K562 (cell line): ENCODE measurements around the gene RYR1. TPM values are rescaled to one million over a fixed set of nuclear protein-coding genes. Genes with fewer than 3 reads are reported as not detected.

Experiments
- CAMTA2 ChIP-seq: fragments of 250-450 bp; sonication (Bioruptor Pico); conservative IDR thresholded peaks from 2 replicates; pipeline ENCODE4 v1.5.1; 2022
- ELF2 ChIP-seq: fragments of 250-450 bp; sonication (Bioruptor Pico); IDR thresholded peaks from 2 replicates; pipeline ENCODE4 v1.5.0; 2021; ENCODE audit warnings: mild to moderate bottlenecking
- EP300 ChIP-seq: IDR thresholded peaks from 2 replicates; pipeline ENCODE4 v1.6.1; 2012; ENCODE audit warnings: low read length, improper control_type of control experiment
- ETV1 ChIP-seq: fragments of 450-650 bp; conservative IDR thresholded peaks from 2 replicates; pipeline ENCODE4 v1.6.1; 2016; ENCODE audit warnings: missing genetic modification characterization, control low read depth, low read depth, missing compliant biosample characterization
- EWSR1 ChIP-seq: fragments of 450-650 bp; IDR thresholded peaks from 2 replicates; pipeline ENCODE4 v1.6.1; 2018; ENCODE audit warnings: borderline replicate concordance, mild to moderate bottlenecking, low read depth, moderate library complexity; ENCODE audit not compliant: partially characterized antibody
- L3MBTL2 ChIP-seq: fragments of 450-650 bp; IDR thresholded peaks from 2 replicates; pipeline ENCODE4 v1.6.1; 2016; ENCODE audit warnings: mild to moderate bottlenecking, moderate library complexity
- MED1 ChIP-seq: sonication (generic); formaldehyde crosslinking; IDR thresholded peaks from 2 replicates; pipeline ENCODE4 v1.8.1; 2023; ENCODE audit warnings: missing genetic modification reagents, borderline replicate concordance
- NR4A1 ChIP-seq, 2 experiments: fragments of 250-450 bp in 1 of 2; fragments of 450-650 bp in 1 of 2; sonication (Bioruptor Pico) in 1 of 2; IDR thresholded peaks; 2 replicates each; pipeline versions ENCODE4 v1.4.0 to v1.6.1; 2016 to 2020; ENCODE audit warnings: mild to moderate bottlenecking in 2 of 2, missing compliant biosample characterization in 1 of 2, missing genetic modification characterization in 1 of 2, moderate library complexity in 1 of 2
- PRPF4 ChIP-seq: fragments of 200-400 bp; formaldehyde crosslinking; IDR thresholded peaks from one replicate; pipeline ENCODE4 v1.6.1; 2017; ENCODE audit warnings: low read length, low read depth, mild to moderate bottlenecking; ENCODE audit not compliant: insufficient read depth, poor library complexity, severe bottlenecking
- RB1 ChIP-seq: fragments of 450-650 bp; IDR thresholded peaks from 2 replicates; pipeline ENCODE4 v1.6.1; 2017; ENCODE audit warnings: low read depth, mild to moderate bottlenecking
- RBM14 ChIP-seq: fragments of 200-400 bp; formaldehyde crosslinking; IDR thresholded peaks from 2 replicates; pipeline ENCODE4 v1.6.1; 2018; ENCODE audit warnings: low read depth, mild to moderate bottlenecking, low read length, moderate library complexity, borderline replicate concordance; ENCODE audit not compliant: insufficient read depth
- SP2 ChIP-seq: IDR thresholded peaks from 2 replicates; pipeline ENCODE4 v1.6.1; 2011; ENCODE audit warnings: mild to moderate bottlenecking, low read depth, low read length, moderate library complexity; ENCODE audit not compliant: poor library complexity, severe bottlenecking; ENCODE audit errors: extremely low read depth
- SRSF3 ChIP-seq: fragments of 200-400 bp; formaldehyde crosslinking; IDR thresholded peaks from 2 replicates; pipeline ENCODE4 v1.6.1; 2016; ENCODE audit warnings: mild to moderate bottlenecking, low read length, moderate library complexity; ENCODE audit not compliant: insufficient read depth
- U2AF1 ChIP-seq: fragments of 200-400 bp; formaldehyde crosslinking; optimal IDR thresholded peaks from 2 replicates; pipeline ENCODE3; 2017; ENCODE audit warnings: mild to moderate bottlenecking, low read depth, low read length, moderate library complexity
- ZKSCAN8 ChIP-seq: fragments of 200-800 bp; sonication (Bioruptor generic); IDR thresholded peaks from 2 replicates; pipeline ENCODE4 v1.6.1; 2016; ENCODE audit warnings: missing genetic modification characterization, missing compliant biosample characterization
- ZNF121 ChIP-seq: sonication (generic); formaldehyde crosslinking; conservative IDR thresholded peaks from 2 replicates; pipeline ENCODE4 v1.8.0; 2022; ENCODE audit warnings: missing genetic modification reagents
- ZNF143 ChIP-seq: sonication (generic); formaldehyde crosslinking; IDR thresholded peaks from 2 replicates; pipeline ENCODE4 v1.9.0; 2022; ENCODE audit warnings: mild to moderate bottlenecking, missing genetic modification reagents
- ZNF175 ChIP-seq: fragments of 200-800 bp; sonication (Bioruptor generic); IDR thresholded peaks from 2 replicates; pipeline ENCODE4 v1.6.1; 2016; ENCODE audit warnings: low read depth, mild to moderate bottlenecking, missing genetic modification characterization, missing compliant biosample characterization
- ZNF384 ChIP-seq: IDR thresholded peaks from 2 replicates; pipeline ENCODE4 v1.6.1; 2012; ENCODE audit warnings: low read depth, low read length, improper control_type of control experiment
- ZNF766 ChIP-seq: fragments of 200-800 bp; sonication (Bioruptor generic); conservative IDR thresholded peaks from 2 replicates; pipeline ENCODE4 v1.6.1; 2016; ENCODE audit warnings: missing genetic modification characterization, missing compliant biosample characterization
- ZNF778 ChIP-seq: fragments of 450-650 bp; formaldehyde crosslinking; IDR thresholded peaks from 2 replicates; pipeline ENCODE4 v1.4.0; 2020; ENCODE audit warnings: mild to moderate bottlenecking, moderate library complexity
- polyA plus RNA-seq, 8 experiments: library from polyadenylated mRNA; depleted of rRNA in 4 of 8; stranded (reverse) in 5 of 8; unstranded in 3 of 8; fragments of >200 nt; fragmentation: Nextera tagmentation in 2 of 8; fragmentation: Illumina TruSeq in 1 of 8; extraction: Ambion mirVana in 2 of 8; extraction: Trizol in 1 of 8; gene quantifications; 2 replicates each; pipeline versions ENCODE4 v1.2.1 to v1.2.3, GENCODE V29; 2011 to 2014; ENCODE audit warnings: inconsistent platforms in 1 of 8, missing spikeins in 1 of 8
- total RNA-seq, 7 experiments: library from RNA; depleted of rRNA in 6 of 7; stranded (reverse); fragments of >200 nt in 6 of 7; fragmentation: Illumina TruSeq in 2 of 7; extraction: Trizol in 2 of 7; gene quantifications; 2 replicates each; pipeline versions ENCODE4 v1.2.1 to v1.2.3, GENCODE V29; 2011 to 2021; ENCODE audit warnings: low replicate concordance in 1 of 7
- TF ChIP-seq, protein P1 (sequence below): fragments of 450-650 bp; formaldehyde crosslinking; IDR thresholded peaks from 2 replicates; pipeline ENCODE4 v1.4.0; 2020; ENCODE audit warnings: mild to moderate bottlenecking, moderate library complexity
- TF ChIP-seq, protein P2 (sequence below): fragments of 450-650 bp; formaldehyde crosslinking; IDR thresholded peaks from 2 replicates; pipeline ENCODE4 v1.4.0; 2022; ENCODE audit warnings: missing genetic modification characterization
- TF ChIP-seq, protein P3 (sequence below): fragments of 250-450 bp; sonication (Bioruptor Pico); IDR thresholded peaks from 2 replicates; pipeline ENCODE4 v1.8.0; 2021; ENCODE audit warnings: mild to moderate bottlenecking, moderate library complexity

RYR1 gene
- total and polyA plus RNA-seq, 9 of the 15 experiments (the other 6 are each of a cell fraction or from before 2014, with no cell fraction given), result 0.11 to 7.4 (median 3.7) TPM

DNA sequence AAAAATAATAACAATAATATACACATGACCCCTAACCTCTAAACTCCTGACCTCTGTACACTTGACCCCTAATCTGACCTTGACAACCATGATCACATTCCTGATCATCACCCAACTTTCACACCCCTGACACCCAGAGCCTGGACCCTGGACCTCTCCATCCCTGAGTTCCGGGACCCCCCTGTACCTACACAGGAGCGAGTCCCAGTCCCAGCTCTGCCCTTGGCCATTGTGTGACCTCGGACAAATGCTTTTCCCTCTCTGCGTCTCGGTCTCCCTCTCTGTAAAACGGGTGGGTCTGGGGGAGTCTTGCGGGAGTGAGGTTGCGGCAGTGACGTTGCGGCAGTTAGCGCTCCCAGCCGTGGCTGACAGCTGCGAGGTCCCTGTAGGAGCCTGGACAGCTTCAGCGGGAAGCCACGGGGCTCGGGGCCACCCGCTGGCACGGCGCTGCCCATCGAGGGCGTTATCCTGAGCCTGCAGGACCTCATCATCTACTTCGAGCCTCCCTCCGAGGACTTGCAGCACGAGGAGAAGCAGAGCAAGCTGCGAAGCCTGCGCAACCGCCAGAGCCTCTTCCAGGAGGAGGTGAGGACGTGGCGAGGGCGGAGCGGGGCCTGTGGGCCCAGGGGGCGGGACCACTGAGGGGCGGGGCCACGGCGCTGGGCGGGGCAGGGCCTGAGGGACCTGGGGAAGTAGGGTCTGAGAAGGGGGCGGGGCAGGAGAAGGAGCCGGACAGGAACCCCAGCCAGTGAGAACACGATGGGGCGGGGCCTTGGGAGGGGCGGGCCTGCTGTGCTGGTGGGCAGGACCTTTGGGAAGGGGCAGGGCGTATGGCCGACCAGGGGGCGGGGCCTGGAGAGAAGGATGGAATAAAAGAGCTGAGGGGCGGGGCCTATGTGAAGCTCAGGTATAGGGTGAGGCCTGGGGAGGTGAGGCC, 19.2 kb downstream of the RYR1 start (continued):
- TF ChIP-seq EWSR1, result no peak
- TF ChIP-seq, protein P1, sequence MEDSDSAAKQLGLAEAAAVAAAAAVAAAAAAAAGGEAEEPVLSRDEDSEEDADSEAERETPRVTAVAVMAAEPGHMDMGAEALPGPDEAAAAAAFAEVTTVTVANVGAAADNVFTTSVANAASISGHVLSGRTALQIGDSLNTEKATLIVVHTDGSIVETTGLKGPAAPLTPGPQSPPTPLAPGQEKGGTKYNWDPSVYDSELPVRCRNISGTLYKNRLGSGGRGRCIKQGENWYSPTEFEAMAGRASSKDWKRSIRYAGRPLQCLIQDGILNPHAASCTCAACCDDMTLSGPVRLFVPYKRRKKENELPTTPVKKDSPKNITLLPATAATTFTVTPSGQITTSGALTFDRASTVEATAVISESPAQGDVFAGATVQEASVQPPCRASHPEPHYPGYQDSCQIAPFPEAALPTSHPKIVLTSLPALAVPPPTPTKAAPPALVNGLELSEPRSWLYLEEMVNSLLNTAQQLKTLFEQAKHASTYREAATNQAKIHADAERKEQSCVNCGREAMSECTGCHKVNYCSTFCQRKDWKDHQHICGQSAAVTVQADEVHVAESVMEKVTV (CRISPR knock-in tag), result no peak
- TF ChIP-seq, protein P2, sequence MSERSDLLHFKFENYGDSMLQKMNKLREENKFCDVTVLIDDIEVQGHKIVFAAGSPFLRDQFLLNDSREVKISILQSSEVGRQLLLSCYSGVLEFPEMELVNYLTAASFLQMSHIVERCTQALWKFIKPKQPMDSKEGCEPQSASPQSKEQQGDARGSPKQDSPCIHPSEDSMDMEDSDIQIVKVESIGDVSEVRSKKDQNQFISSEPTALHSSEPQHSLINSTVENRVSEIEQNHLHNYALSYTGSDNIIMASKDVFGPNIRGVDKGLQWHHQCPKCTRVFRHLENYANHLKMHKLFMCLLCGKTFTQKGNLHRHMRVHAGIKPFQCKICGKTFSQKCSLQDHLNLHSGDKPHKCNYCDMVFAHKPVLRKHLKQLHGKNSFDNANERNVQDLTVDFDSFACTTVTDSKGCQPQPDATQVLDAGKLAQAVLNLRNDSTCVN, result no peak
- no peak for TF ChIP-seq PRPF4
- peak; percentile 100 for TF ChIP-seq L3MBTL2
- peak; percentile 87; the same call in 1 of the 2 replicates for TF ChIP-seq NR4A1 (CRISPR knock-in tag; IDR thresholded peaks at IDR 0.05)
- TF ChIP-seq NR4A1 (tag; IDR thresholded peaks at IDR 0.05), result peak; percentile 91
- TF ChIP-seq EP300, result no peak
- TF ChIP-seq SRSF3, result no peak
- no peak for TF ChIP-seq ZNF121
- TF ChIP-seq RB1, result no peak
- no peak for TF ChIP-seq U2AF1
- TF ChIP-seq ELF2, result no peak
- TF ChIP-seq CAMTA2 (CRISPR knock-in tag), result no peak
- TF ChIP-seq, protein P3, sequence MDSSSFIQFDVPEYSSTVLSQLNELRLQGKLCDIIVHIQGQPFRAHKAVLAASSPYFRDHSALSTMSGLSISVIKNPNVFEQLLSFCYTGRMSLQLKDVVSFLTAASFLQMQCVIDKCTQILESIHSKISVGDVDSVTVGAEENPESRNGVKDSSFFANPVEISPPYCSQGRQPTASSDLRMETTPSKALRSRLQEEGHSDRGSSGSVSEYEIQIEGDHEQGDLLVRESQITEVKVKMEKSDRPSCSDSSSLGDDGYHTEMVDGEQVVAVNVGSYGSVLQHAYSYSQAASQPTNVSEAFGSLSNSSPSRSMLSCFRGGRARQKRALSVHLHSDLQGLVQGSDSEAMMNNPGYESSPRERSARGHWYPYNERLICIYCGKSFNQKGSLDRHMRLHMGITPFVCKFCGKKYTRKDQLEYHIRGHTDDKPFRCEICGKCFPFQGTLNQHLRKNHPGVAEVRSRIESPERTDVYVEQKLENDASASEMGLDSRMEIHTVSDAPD (CRISPR knock-in tag), result no peak
- TF ChIP-seq ZNF778 (CRISPR knock-in tag), result no peak
- TF ChIP-seq ZNF384, result no peak
- TF ChIP-seq ETV1, result no peak
- TF ChIP-seq SP2, result no peak
- no peak for TF ChIP-seq ZNF175 (CRISPR knock-in tag)
- no peak for TF ChIP-seq ZNF766 (CRISPR knock-in tag)
- no peak for TF ChIP-seq ZKSCAN8 (CRISPR knock-in tag)
- TF ChIP-seq ZNF143 (CRISPR knock-in tag), result no peak
- no peak for TF ChIP-seq MED1 (CRISPR knock-in tag)
- TF ChIP-seq RBM14, result no peak
